ENCODE results near the gene PI4K2A. TPM values are rescaled to one million over a fixed set of nuclear protein-coding genes. Genes with fewer than 3 reads are reported as not detected.

The PI4K2A gene
- total and polyA plus RNA-seq, 2 donors (not counting 3 experiments of a cell fraction or from before 2014, with no cell fraction given): 20.4 to 24.6 TPM

- TF ChIP-seq JUN (IDR thresholded peaks at IDR 0.05; ENCODE audit: borderline replicate concordance, insufficient read depth, insufficient read length, low read depth): no peak
- TF ChIP-seq GATA2 (IDR thresholded peaks at IDR 0.05; ENCODE audit: insufficient read depth, insufficient read length, low read depth, low read length): no peak
- no peak for TF ChIP-seq FOS (IDR thresholded peaks at IDR 0.05; ENCODE audit: borderline replicate concordance, insufficient read depth, low read length)
- TF ChIP-seq CTCF (IDR thresholded peaks at IDR 0.05; ENCODE audit: extremely low read depth in 1 of 2, insufficient read depth in 1 of 2, low read depth in 1 of 2, low read length in 2 of 2): no peak
- TF ChIP-seq MAX (IDR thresholded peaks at IDR 0.05; ENCODE audit: insufficient read depth, insufficient read length): no peak
- no peak for TF ChIP-seq POLR2A (IDR thresholded peaks at IDR 0.05; ENCODE audit: low read depth, low read length)
- TF ChIP-seq MYC (IDR thresholded peaks at IDR 0.05; ENCODE audit: low read depth, low read length): no peak
- no peak for TF ChIP-seq POLR2AphosphoS5 (IDR thresholded peaks at IDR 0.05; ENCODE audit: insufficient read depth, low read depth, low read length)
- no peak for TF ChIP-seq EZH2 (IDR thresholded peaks at IDR 0.05; ENCODE audit: borderline replicate concordance, low read depth, low read length, severe bottlenecking)
Observed at GRCh38 chr10:97590748-97591495, 49.5 kb upstream of the PI4K2A start.

More at GRCh38 chr10:97590748-97591495, 49.5 kb upstream of the PI4K2A start:
- H3K27ac ChIP-seq (ENCODE audit: insufficient read depth, low read depth, low read length): no peak overlapping the region
- H3K27me3 ChIP-seq (ENCODE audit: control insufficient read depth in 2 of 2, insufficient read depth in 2 of 2, low read length in 2 of 2): no peaks in the 10 kb centered on the region
- no TSS peak for BruUV-seq (replicated peaks)
- no peaks in the 10 kb centered on the region for H3K9me1 ChIP-seq (replicated peaks; ENCODE audit: control insufficient read depth, extremely low read depth, insufficient read depth, low read length)
- no peak overlapping the region for H3K9ac ChIP-seq (replicated peaks; ENCODE audit: extremely low read depth, insufficient read depth, low read length)
- no peak overlapping the region for H2AFZ ChIP-seq (ENCODE audit: low read depth, low read length)
- CTCF ChIA-PET: interaction anchor here (1.6 to 3.1 kb wide), 4 partner anchors 10 to 19 kb away, joined by 3 to 16 read pairs (median 8); partner anchors contain the start of gene ANKRD2
- no peaks in the 10 kb centered on the region for H3K36me3 ChIP-seq (ENCODE audit: control insufficient read depth in 2 of 2, extremely low read depth in 1 of 2, insufficient read depth in 2 of 2, low read length in 2 of 2)
- dilution Hi-C loops (cut with MboI; ENCODE audit: extremely low pct_ligation_motif_present, low sequenced_read_pairs): no loop called here
- DNase-seq (ENCODE audit: low read depth, low spot score) (no peak), FAIRE-seq (no peak)
- no peak overlapping the region for H3K4me2 ChIP-seq (ENCODE audit: insufficient read depth, low read length)
- H3K79me2 ChIP-seq (ENCODE audit: control insufficient read depth, insufficient read depth, low read length): no peaks in the 10 kb centered on the region
- H3K4me1 ChIP-seq (ENCODE audit: control insufficient read depth, extremely low read depth, insufficient read depth, low read length): peaks cover 4% of the 10 kb centered on the region
- no peaks in the 10 kb centered on the region for H3K9me3 ChIP-seq (replicated peaks; ENCODE audit: control insufficient read depth, insufficient read depth, low read length)
- POLR2A ChIA-PET: no interaction called here
- no peak overlapping the region for H3K4me3 ChIP-seq (replicated peaks in 1 of 3; ENCODE audit: insufficient read depth in 1 of 3, low read depth in 1 of 3, low read length in 3 of 3)
- intact Hi-C loops (cut with micrococcal nuclease): no loop called here
- no peaks in the 10 kb centered on the region for H4K20me1 ChIP-seq (replicated peaks; ENCODE audit: control insufficient read depth, extremely low read depth, insufficient read depth, low read length)

Data from endothelial cell of umbilical vein (primary cell).